HG03039 (cell line): ENCODE data around the gene HIGD2A.
A peak's percentile ranks its signal among the peaks of the same experiment; 100 is the strongest.

ENCODE experiments used
- ATAC-seq: cut with Tn5 transposase; IDR thresholded peaks from one replicate; pipeline ENCODE4 v1.9.1; 2021; ENCODE audit warnings: mild to moderate bottlenecking, moderate library complexity; ENCODE audit not compliant: unreplicated experiment

The HIGD2A gene

DNA sequence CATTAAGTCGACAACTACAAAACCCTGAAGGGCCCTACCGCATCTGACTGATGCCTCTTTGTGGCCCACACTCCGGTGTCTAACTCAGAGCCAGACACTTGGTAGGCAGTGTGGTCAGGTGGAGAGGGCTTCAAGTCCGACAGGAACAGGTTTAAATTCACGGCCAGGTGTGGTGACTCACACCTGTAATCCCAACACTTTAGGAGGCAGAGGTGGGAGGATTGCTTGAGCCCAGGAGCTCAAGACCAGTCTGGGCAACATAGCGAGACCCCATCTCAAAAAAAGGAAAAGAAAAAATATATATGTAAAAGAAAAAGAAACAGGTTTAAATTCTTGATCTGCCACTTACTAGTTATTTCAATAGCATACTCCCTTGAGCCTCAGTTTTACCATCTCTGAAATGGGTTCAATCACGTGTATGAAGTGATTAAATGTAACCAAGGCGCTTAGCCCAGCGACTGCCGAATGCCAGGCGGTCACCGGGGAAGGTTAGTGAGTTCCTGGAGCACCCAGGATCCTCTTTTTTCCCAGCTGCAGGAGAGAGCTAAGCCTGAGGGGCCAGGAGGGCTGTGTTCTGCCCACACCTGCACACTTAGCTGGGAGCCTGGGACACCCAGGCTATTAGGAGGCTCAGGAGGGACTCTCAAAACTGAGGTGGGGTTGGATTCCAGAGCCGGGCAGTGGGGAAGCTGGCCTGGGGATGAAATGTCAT, 26.8 kb downstream of the HIGD2A start:
- ATAC-seq = no peak

DNA sequence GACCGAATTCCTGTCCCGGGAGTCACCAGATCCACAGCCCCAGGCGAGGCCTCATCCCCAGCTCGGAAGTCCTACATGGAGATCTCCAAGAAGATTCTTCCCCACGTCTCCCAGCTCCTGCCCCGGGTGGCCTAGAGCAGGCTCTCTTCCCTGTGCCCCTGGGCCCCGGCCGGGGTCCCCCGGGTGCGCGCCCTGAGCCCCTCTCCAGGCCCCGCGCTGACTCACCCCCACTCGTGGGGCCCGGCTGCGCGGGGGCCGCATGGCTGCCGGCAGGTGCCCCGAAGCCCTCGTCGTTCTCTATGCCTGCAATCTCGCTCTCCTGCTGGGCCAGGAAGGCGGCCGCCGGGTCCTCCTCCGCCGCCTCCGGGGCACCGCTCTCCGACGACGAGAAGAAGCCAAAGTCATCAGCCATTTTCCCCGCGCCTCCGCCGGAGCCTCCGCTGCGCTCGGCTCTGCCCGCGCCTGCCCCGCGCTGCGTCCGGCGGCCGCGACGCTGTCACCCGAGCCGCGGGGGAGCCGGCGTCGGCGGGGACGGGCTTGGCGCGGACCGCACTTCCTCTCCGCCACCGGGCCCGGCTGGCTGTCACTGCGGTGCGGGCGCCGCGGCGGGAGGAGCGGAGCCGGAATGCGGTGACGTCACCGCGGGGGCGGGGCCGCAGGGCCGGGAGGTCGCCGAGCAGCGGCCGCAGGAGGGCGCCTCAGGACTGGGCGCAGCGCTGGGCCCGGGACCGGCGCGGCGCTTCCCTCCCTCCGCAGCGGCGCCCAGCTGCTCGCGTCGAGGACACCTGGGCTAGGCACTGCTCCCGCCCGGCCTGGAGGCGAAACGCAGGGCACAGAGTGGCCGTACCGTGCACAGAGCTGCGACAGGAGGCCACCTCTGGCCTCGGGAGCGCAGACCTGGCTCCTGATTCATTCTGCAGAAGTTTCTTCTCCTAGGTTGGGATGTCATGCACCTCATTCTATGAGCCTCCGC, 27.7 kb downstream of the HIGD2A start, which contains the start of gene CLTB:
CLTB (minus strand) TSS at position 588 of the 973 bp plus-strand sequence; CDS start at position 412, 176 bp downstream.
- ATAC-seq = peak; percentile 89

DNA sequence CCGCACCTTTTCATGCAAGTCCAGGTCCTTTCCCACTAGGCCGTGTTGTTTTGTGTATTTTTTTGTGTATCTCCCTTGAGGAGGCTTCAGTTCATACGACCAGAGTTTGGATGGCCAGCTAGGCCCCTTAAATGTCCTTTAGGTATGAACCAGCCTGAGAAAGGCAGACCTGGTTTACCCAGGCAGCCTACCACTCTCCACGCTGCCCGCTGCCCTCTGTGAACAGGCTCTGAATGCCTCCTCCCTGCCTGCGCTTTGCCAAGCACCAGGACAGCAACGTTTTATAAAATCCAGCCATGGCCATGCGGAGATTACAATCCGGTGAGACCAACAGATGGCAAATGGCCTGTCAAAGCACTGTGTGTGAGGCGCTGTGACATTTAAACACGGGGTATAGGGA, 28.4 kb downstream of the HIGD2A start:
- ATAC-seq = no peak

DNA sequence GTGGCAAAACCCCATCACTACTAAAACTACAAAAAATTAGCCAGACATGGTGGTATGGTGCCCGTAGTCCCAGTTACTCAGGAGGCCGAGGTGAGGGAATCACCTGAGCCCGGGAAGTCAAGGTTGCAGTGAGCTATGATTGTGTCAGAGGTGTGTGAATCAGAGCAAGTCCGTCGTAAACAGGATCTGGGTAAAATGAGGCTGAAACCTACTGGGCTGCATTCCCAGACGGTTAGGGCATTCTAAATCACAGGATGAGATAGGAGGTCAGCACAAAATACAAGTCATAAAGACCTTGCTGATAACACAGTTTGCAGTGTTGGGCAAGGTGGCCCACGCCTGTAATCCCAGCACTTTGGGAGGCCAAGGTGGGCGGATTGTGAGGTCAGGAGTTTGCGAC, 29.7 kb downstream of the HIGD2A start:
- no peak for ATAC-seq

DNA sequence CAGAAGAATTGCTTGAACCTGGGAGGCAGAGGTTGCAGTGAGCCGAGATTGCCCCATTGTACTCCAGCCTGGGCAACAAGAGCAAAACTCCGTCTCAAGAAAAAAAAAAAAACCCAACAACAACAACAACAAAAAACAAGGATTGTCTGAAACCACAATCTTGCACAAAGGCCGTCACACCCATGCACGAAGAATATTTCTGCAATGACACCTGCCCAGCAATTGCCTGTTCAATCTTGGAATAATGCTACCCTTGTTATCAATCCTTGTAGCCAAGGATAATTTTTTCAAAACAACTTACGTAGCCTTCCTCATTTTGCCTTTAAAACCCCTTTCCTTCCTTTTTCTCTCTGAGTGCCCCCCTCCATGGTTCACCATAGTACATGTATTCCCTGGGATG, 31.5 kb downstream of the HIGD2A start:
- no peak for ATAC-seq

DNA sequence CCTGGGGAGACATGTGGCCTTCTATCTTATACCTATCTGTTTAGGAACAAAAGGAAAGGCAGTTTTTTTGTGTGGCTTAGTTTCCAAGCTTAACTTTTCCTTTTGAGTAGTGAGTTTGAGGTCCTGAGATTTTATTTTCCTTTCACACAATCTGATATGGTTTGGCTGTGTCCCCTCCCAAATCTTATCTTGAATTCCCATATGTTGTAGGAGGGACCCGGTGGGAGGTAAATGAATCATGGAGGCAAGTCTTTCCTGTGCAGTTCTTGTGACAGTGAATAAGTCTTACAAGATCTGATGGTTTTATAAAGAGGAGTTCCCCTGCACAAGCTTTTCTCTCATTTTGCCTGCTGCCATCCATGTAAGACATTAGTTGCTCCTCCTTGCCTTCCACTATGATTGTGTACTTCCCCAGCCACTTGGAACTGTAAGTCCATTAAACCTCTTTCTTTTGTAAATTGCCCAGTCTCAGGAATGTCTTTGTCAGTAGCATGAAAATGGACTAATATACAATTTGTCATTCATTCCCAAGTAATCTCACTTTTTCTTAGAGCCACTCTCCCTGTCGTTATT, 32.5 kb downstream of the HIGD2A start:
- ATAC-seq = no peak

DNA sequence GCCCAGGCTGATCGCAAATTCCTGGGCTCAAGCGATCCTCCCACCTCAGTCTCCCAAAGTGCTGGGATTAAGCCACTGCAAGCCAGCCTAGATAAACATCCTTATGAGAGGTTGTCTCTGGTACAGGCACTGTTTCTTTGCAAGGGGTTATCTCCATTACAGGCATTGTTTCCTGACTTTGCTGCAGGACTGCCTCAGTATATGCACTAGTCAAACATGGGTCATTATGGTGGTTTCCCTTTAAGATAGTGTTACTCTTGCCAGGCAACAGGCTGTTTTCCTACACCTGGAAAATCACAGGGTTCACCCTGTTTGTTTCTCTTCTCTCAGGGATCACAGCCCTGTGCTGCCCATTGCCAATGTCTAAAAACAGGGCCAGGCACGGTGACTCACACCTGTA, 35.6 kb downstream of the HIGD2A start:
- no peak for ATAC-seq

DNA sequence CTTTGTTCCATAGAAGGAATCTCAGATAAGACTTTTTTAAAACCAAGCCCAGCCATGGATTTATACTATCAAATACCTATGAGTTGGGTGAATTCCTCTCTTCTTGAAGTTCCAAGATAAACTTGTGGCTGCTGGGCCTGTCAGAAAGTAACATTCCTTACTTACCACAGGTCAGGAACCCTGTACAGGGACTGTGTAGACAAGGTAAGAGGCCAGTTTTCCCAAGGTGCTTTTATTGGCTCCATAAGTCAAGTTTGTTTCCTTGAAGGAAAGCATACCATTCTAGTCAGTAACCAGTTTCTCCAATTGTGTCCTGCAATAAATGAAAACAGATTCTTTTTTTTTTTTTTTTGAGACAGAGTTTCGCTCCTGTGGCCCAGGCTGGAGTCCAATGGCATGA, 36.6 kb downstream of the HIGD2A start:
- ATAC-seq = no peak

DNA sequence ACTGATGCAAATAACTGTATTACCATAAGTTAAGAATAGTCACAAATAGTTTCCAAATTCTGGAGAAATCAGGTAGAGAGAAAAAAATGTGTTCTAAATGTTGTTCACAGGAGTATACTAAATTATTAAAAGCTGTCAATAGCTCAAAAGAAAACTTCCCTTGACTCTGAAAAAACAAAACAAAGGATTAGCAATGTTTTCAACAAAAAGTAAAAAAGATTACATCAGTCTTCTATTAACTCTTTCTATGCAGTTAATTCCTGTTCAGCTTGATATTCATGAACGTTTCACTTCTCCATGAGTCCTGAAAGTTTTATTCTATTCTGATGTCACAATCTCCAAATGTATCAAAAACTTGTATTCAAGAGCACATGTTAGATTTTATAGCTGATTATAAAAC, 37.2 kb downstream of the HIGD2A start:
- no peak for ATAC-seq

DNA sequence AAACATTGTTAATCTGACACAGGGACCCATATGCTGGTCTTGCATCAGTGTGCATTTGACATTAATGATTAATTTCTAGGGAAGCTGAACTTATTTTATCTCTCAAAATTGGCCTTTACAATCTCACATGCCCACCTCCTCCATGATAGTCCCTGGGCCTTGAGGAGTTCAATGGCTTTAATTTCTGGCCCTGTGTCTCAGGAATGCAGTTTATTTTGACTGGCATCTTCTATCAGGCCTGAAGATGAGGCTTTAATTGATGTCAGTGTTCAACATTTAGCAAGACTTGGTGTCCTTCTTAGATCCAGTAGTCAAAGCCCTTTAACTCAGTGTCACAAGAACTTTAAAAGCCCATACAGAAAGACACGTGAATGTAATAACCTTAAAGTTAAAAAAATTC, 38.3 kb downstream of the HIGD2A start:
- ATAC-seq = no peak

DNA sequence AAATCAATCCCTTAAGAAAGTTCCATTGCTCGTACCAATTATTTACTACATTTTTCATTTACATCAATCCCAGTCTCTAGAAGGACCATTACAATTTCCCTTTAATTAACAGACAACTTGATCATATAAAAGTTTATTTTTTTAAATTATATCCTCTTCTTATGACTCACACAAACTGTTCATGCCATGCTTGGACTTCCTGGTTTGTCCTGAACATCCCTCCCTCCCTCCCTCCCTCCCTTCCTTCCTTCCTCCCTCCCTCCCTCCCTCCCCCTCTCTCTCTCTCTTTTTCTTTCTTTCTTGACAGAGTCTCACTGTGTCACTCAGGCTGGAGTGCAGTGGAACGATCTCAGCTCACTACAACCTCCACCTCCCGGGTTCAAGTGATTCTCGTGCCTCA, 39.4 kb downstream of the HIGD2A start:
- ATAC-seq = no peak

DNA sequence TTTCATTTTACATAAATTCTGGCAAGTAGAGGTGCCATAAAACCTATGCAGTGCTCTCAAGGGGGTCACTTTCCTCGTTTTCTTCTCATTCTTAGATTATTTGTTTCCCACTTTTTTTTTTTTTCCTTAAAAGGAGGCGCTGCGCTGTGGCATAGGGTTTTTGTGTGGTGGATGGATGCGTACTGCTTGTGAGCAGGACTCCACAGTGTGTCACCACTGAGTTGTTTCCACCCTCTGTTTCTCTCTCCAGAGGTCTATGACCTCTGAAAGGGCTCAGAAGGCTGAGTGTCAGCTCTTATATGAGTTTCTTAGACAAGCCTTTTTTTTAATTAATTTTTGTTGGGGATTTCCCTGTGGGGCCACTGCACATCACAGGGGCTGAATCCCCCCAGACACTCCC, 41.4 kb downstream of the HIGD2A start:
- no peak for ATAC-seq

DNA sequence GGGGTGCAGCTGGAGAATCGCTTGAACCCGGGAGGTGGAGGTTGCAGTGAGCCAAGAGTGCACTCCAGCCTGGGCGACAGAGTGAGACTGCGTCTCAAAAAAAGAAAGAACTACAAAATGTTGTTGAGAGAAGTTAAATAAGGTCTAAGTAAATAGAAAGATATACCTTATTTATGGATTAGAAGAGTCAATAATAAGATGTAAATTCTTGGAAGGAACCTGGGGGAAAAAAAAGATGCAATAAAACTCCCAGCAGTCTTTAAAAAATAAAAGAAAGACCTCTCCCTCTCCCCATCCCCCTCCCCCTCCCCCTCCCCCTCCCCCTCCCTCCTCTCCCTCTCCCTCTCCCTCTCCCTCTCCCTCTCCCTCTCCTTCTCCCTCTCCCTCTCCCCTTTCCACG, 44.2 kb downstream of the HIGD2A start:
- ATAC-seq = no peak

DNA sequence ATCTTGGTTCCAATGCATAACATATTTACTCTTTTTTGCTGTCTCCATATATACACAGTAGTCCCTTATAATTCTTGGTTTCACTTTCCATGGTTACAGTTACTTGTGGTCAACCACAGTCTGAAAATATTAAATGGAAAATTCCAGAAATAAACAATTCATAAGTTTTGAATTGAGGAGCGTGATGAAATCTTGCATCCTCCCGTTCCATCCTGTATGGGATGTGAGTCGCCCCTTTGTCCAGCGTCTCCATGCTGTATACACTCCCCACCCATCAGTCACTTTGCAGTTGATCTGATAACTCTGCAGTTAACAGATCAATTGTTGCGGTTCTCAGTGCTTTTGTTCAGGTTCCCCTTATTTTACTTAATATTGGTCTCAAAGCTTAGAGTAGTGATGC, 48.1 kb downstream of the HIGD2A start:
- no peak for ATAC-seq

DNA sequence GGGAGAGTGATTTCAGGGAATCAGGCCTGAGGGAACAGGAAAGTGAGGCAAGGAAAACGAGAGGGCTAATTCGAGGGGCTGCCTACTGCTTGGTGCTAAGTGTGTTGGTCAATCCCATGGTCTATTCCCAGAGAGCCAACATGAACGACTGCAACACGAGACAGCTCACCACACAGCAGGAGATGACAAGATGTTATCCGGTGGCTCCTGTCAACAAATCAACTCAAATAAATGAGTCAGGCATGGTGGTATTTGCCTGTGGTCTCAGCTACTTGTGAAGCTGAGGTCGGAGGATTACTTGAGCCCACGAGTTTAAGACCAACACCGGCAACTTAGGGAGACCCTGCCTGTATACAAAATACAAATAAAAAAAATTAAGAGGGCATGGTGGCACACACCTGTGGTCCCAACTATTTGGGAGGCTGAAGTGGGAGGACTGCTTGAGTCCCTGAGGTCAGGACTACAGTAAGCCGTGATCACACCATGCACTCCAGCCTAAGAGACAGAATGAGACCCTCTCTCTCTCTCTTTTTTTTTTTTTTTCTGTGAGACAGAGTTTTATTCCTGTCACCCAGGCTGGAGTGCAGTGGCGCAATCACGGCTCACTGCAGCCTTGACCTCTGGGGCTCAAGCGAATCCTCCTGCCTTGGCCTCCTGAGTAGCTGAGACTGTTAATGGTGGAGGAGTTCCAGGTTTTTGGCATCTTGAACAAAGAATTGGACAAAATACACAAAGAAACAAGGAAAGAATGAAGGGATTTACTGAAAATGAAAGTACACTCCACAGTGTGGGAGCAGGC, 50.6 kb downstream of the HIGD2A start:
- ATAC-seq = no peak
